H1 (cell line): ENCODE measurements around the gene PSMD3. TPM values are rescaled to one million over a fixed set of nuclear protein-coding genes. Genes with fewer than 3 reads are reported as not detected.

Experiments
- CHD1 ChIP-seq: IDR thresholded peaks from 2 replicates; pipeline ENCODE4 v1.6.1; 2012; ENCODE audit warnings: low read depth, low read length, improper control_type of control experiment
- CHD2 ChIP-seq: IDR thresholded peaks from 2 replicates; pipeline ENCODE4 v1.6.1; 2012; ENCODE audit warnings: low read length, improper control_type of control experiment
- CHD7 ChIP-seq: fragments of 300-600 bp; sonication (generic); IDR thresholded peaks from 2 replicates; pipeline ENCODE4 v1.7.1; 2012; ENCODE audit warnings: low read length, moderate library complexity, mild to moderate bottlenecking, inconsistent platforms; ENCODE audit not compliant: insufficient replicate concordance
- KDM5A ChIP-seq: fragments of 200-600 bp; IDR thresholded peaks from 2 replicates; pipeline ENCODE4 v1.7.1; 2012; ENCODE audit warnings: mild to moderate bottlenecking, low read length, inconsistent platforms, mixed read lengths
- NRF1 ChIP-seq: IDR thresholded peaks from 2 replicates; pipeline ENCODE4 v1.6.1; 2011; ENCODE audit warnings: mild to moderate bottlenecking, low read depth, low read length, improper control_type of control experiment
- POLR2AphosphoS5 ChIP-seq: IDR thresholded peaks from 2 replicates; pipeline ENCODE4 v1.6.1; 2011; ENCODE audit warnings: low read depth, low read length
- TBP ChIP-seq: IDR thresholded peaks from 2 replicates; pipeline ENCODE4 v1.6.1; 2011; ENCODE audit warnings: low read depth, low read length, improper control_type of control experiment
- polyA plus RNA-seq, 7 experiments: library from polyadenylated mRNA; depleted of rRNA in 3 of 7; stranded (reverse) in 5 of 7; unstranded in 2 of 7; fragments of >200 nt in 5 of 7; fragments of 200-250 nt in 2 of 7; gene quantifications; 1 replicate in 5 of 7; 2 replicates in 1 of 7; 4 replicates in 1 of 7; pipeline versions ENCODE4 v1.2.1 to v1.2.3, GENCODE V29; 2011 to 2013; ENCODE audit warnings: missing spikeins in 2 of 7, mixed read lengths in 2 of 7
- total RNA-seq: library from RNA; stranded (reverse); fragmentation: NEBNext Ultra II Directional; extraction: Animal tissue kit (Norgen Biotek cat#: 25700); gene quantifications from 2 replicates; pipeline ENCODE4 v1.2.1, GENCODE V29; 2021

Gene PSMD3
- total and polyA plus RNA-seq, 2 of the 8 experiments (the other 6 are each of a cell fraction or from before 2014, with no cell fraction given) = 151 to 198 TPM

- TF ChIP-seq CHD7 (peak; percentile 31), CHD2 (peak; percentile 64), CHD1 (no peak; the same call in 1 of the 2 replicates), NRF1 (no peak), TBP (peak; percentile 85), KDM5A (no peak), POLR2AphosphoS5 (peak; percentile 88)
Observed at GRCh38 chr17:39980351-39981206, at the start of gene PSMD3 (continued).
